K562 (cell line): ENCODE results near the gene ITSN1. TPM values are rescaled to one million over a fixed set of nuclear protein-coding genes. Genes with fewer than 3 reads are reported as not detected.

Experiments
- BHLHE40 ChIP-seq: IDR thresholded peaks from 2 replicates; pipeline ENCODE4 v1.6.1; 2011; ENCODE audit warnings: low read length, improper control_type of control experiment
- BMI1 ChIP-seq: fragments of 150-350 bp; IDR thresholded peaks from 2 replicates; pipeline ENCODE4 v1.6.1; 2014; ENCODE audit warnings: low read length
- CTBP1 ChIP-seq: fragments of 450-650 bp; IDR thresholded peaks from 2 replicates; pipeline ENCODE4 v1.6.1; 2016; ENCODE audit warnings: borderline replicate concordance
- GABPB1 ChIP-seq: sonication (generic); formaldehyde crosslinking; IDR thresholded peaks from 2 replicates; pipeline ENCODE4 v1.8.0; 2022; ENCODE audit warnings: mild to moderate bottlenecking, missing genetic modification reagents
- HNRNPH1 ChIP-seq: fragments of 200-400 bp; formaldehyde crosslinking; optimal IDR thresholded peaks from 2 replicates; pipeline ENCODE3; 2017; ENCODE audit warnings: low read depth, mild to moderate bottlenecking, low read length, moderate library complexity
- MECOM ChIP-seq: fragments of 250-450 bp; sonication (Bioruptor Pico); IDR thresholded peaks from 2 replicates; pipeline ENCODE4 v1.8.0; 2022; ENCODE audit warnings: inconsistent platforms
- NCOA4 ChIP-seq: fragments of 450-650 bp; IDR thresholded peaks from 2 replicates; pipeline ENCODE4 v1.6.1; 2018; ENCODE audit warnings: mild to moderate bottlenecking; ENCODE audit not compliant: partially characterized antibody
- NR2C1 ChIP-seq, 2 experiments: fragments of 450-650 bp; IDR thresholded peaks; 2 replicates each; pipeline ENCODE4 v1.6.1; 2017; ENCODE audit warnings: mild to moderate bottlenecking in 2 of 2, antibody characterized with exemption in 1 of 2, inconsistent platforms in 1 of 2, missing compliant biosample characterization in 1 of 2, missing genetic modification characterization in 1 of 2
- NUFIP1 ChIP-seq: fragments of 450-650 bp; IDR thresholded peaks from 2 replicates; pipeline ENCODE4 v1.6.1; 2018; ENCODE audit not compliant: partially characterized antibody
- POLR3G ChIP-seq: IDR thresholded peaks from 2 replicates; pipeline ENCODE4 v1.6.1; 2011; ENCODE audit not compliant: insufficient read length, insufficient replicate concordance; ENCODE audit errors: extremely low read depth
- RBM22 ChIP-seq: fragments of 200-400 bp; formaldehyde crosslinking; IDR thresholded peaks from 2 replicates; pipeline ENCODE4 v1.6.1; 2018; ENCODE audit warnings: low read length, low read depth; ENCODE audit not compliant: poor library complexity, severe bottlenecking
- SREBF2 ChIP-seq: sonication (generic); formaldehyde crosslinking; IDR thresholded peaks from 2 replicates; pipeline ENCODE4 v1.4.0; 2020; ENCODE audit warnings: mild to moderate bottlenecking, missing genetic modification reagents
- ZNF75A ChIP-seq: fragments of 450-650 bp; formaldehyde crosslinking; IDR thresholded peaks from 2 replicates; pipeline ENCODE4 v1.4.0; 2020; ENCODE audit warnings: mild to moderate bottlenecking
- polyA plus RNA-seq, 8 experiments: library from polyadenylated mRNA; depleted of rRNA in 4 of 8; stranded (reverse) in 5 of 8; unstranded in 3 of 8; fragments of >200 nt; fragmentation: Nextera tagmentation in 2 of 8; fragmentation: Illumina TruSeq in 1 of 8; extraction: Ambion mirVana in 2 of 8; extraction: Trizol in 1 of 8; gene quantifications; 2 replicates each; pipeline versions ENCODE4 v1.2.1 to v1.2.3, GENCODE V29; 2011 to 2014; ENCODE audit warnings: inconsistent platforms in 1 of 8, missing spikeins in 1 of 8
- total RNA-seq, 7 experiments: library from RNA; depleted of rRNA in 6 of 7; stranded (reverse); fragments of >200 nt in 6 of 7; fragmentation: Illumina TruSeq in 2 of 7; extraction: Trizol in 2 of 7; gene quantifications; 2 replicates each; pipeline versions ENCODE4 v1.2.1 to v1.2.3, GENCODE V29; 2011 to 2021; ENCODE audit warnings: low replicate concordance in 1 of 7
- TF ChIP-seq, protein P1 (sequence below): conservative IDR thresholded peaks from 2 replicates; pipeline ENCODE4 v1.6.1; 2011; ENCODE audit warnings: low read depth, mild to moderate bottlenecking, low read length; ENCODE audit not compliant: control insufficient read depth
- TF ChIP-seq, protein P2 (sequence below): sonication (generic); formaldehyde crosslinking; IDR thresholded peaks from 2 replicates; pipeline ENCODE4 v1.8.0; 2022; ENCODE audit warnings: mild to moderate bottlenecking, missing genetic modification reagents
- TF ChIP-seq, protein P3 (sequence below), 2 experiments: IDR thresholded peaks; 2 replicates each; pipeline ENCODE4 v1.6.1; 2011; ENCODE audit warnings: borderline replicate concordance in 1 of 2, control low read depth in 1 of 2, low read depth in 1 of 2, low read length in 1 of 2, mild to moderate bottlenecking in 1 of 2, mixed read lengths in 1 of 2, moderate library complexity in 1 of 2; ENCODE audit not compliant: insufficient read depth in 1 of 2, insufficient read length in 1 of 2, poor library complexity in 1 of 2, severe bottlenecking in 1 of 2; ENCODE audit errors: extremely low read depth in 1 of 2
- TF ChIP-seq, protein P4 (sequence below), 2 experiments: fragments of 450-650 bp in 1 of 2; IDR thresholded peaks; 2 replicates each; pipeline ENCODE4 v1.6.1; 2011 to 2017; ENCODE audit warnings: low read depth in 2 of 2, antibody characterized with exemption in 1 of 2, borderline replicate concordance in 1 of 2, low read length in 1 of 2, mild to moderate bottlenecking in 1 of 2, mixed read lengths in 1 of 2; ENCODE audit not compliant: control insufficient read depth in 1 of 2

The ITSN1 gene
- total and polyA plus RNA-seq, 9 of the 15 experiments (the other 6 are each of a cell fraction or from before 2014, with no cell fraction given): 1.1 to 12.6 (median 4.8) TPM

DNA sequence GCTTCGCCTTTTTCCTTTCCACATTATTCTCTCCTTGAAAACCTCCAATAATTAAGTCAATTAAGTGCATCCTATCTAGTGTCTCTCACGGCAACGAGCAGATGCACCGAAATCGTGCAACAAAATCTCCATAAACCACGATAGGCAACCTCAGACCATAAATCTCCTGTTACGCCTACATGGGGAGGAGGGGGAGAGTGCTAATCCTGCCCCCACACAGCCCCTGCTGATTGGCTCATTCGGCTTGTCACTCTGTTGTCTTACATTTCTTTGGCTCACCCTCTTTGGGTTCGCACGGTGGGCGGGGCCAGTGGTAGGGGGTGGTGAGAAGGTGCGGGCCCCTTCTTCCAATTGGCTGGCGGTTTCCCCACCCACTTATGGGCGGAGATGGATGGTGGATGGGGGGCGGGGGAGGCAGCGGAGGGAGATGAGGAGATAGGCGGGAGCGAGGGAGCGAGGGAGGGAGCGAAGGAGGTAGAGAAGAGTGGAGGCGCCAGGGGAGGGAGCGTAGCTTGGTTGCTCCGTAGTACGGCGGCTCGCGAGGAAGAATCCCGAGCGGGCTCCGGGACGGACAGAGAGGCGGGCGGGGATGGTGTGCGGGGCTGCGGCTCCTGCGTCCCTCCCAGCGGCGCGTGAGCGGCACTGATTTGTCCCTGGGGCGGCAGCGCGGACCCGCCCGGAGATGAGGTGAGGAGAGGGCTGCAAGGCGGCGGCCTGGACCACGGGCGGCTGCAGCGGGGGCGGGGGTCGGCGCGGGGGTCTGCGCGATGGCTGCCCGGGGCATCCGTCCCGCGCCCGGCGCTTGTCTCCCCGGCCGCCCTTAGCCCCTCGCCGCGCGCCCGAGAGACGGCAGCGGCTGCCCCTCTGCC lies at the start of gene ITSN1 (continued):
- TF ChIP-seq NR2C1 (IDR thresholded peaks at IDR 0.05) (no peak), NR2C1 (tag; IDR thresholded peaks at IDR 0.05) (no peak), ZNF75A (CRISPR knock-in tag) (no peak), CTBP1 (peak; percentile 84), POLR3G (no peak), NUFIP1 (no peak), RBM22 (no peak), BHLHE40 (peak; percentile 78), SREBF2 (CRISPR knock-in tag) (no peak), NCOA4 (no peak), HNRNPH1 (no peak), GABPB1 (CRISPR knock-in tag) (no peak; the same call in 1 of the 2 replicates), BMI1 (no peak), MECOM (no peak)
- TF ChIP-seq, protein P1, sequence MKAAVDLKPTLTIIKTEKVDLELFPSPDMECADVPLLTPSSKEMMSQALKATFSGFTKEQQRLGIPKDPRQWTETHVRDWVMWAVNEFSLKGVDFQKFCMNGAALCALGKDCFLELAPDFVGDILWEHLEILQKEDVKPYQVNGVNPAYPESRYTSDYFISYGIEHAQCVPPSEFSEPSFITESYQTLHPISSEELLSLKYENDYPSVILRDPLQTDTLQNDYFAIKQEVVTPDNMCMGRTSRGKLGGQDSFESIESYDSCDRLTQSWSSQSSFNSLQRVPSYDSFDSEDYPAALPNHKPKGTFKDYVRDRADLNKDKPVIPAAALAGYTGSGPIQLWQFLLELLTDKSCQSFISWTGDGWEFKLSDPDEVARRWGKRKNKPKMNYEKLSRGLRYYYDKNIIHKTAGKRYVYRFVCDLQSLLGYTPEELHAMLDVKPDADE: peak; percentile 54; the same call in 1 of the 2 replicates
- TF ChIP-seq, protein P2, sequence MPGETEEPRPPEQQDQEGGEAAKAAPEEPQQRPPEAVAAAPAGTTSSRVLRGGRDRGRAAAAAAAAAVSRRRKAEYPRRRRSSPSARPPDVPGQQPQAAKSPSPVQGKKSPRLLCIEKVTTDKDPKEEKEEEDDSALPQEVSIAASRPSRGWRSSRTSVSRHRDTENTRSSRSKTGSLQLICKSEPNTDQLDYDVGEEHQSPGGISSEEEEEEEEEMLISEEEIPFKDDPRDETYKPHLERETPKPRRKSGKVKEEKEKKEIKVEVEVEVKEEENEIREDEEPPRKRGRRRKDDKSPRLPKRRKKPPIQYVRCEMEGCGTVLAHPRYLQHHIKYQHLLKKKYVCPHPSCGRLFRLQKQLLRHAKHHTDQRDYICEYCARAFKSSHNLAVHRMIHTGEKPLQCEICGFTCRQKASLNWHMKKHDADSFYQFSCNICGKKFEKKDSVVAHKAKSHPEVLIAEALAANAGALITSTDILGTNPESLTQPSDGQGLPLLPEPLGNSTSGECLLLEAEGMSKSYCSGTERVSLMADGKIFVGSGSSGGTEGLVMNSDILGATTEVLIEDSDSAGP (CRISPR knock-in tag): no peak
- TF ChIP-seq, protein P3, sequence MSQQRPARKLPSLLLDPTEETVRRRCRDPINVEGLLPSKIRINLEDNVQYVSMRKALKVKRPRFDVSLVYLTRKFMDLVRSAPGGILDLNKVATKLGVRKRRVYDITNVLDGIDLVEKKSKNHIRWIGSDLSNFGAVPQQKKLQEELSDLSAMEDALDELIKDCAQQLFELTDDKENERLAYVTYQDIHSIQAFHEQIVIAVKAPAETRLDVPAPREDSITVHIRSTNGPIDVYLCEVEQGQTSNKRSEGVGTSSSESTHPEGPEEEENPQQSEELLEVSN (IDR thresholded peaks at IDR 0.05; ENCODE audit: borderline replicate concordance in 1 of 2, extremely low read depth in 1 of 2, insufficient read depth in 1 of 2, insufficient read length in 1 of 2, low read depth in 1 of 2, low read length in 1 of 2, poor library complexity in 1 of 2, severe bottlenecking in 1 of 2): peak; percentile 51 to 69
- TF ChIP-seq, protein P4, sequence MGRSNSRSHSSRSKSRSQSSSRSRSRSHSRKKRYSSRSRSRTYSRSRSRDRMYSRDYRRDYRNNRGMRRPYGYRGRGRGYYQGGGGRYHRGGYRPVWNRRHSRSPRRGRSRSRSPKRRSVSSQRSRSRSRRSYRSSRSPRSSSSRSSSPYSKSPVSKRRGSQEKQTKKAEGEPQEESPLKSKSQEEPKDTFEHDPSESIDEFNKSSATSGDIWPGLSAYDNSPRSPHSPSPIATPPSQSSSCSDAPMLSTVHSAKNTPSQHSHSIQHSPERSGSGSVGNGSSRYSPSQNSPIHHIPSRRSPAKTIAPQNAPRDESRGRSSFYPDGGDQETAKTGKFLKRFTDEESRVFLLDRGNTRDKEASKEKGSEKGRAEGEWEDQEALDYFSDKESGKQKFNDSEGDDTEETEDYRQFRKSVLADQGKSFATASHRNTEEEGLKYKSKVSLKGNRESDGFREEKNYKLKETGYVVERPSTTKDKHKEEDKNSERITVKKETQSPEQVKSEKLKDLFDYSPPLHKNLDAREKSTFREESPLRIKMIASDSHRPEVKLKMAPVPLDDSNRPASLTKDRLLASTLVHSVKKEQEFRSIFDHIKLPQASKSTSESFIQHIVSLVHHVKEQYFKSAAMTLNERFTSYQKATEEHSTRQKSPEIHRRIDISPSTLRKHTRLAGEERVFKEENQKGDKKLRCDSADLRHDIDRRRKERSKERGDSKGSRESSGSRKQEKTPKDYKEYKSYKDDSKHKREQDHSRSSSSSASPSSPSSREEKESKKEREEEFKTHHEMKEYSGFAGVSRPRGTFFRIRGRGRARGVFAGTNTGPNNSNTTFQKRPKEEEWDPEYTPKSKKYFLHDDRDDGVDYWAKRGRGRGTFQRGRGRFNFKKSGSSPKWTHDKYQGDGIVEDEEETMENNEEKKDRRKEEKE (IDR thresholded peaks at IDR 0.05; ENCODE audit: borderline replicate concordance in 1 of 2, control insufficient read depth in 1 of 2, low read depth in 2 of 2, low read length in 1 of 2): no peak
